HepG2 (cell line): ENCODE measurements around the gene KLK7. TPM values are rescaled to one million over a fixed set of nuclear protein-coding genes. Genes with fewer than 3 reads are reported as not detected.

ENCODE experiments used
- ATAC-seq: fragments of 200-7000 bp; cut with Tn5 transposase; 3 replicates; pipeline ENCODE4 v1.9.1; 2020; ENCODE audit warnings: mild to moderate bottlenecking, moderate library complexity
- BruUV-seq: library from RNA; stranded (reverse); fragments of 400-500 nt; replicated peaks from 2 replicates; lab custom pipeline; 2021; lab: Mats Ljungman, UMichigan
- CTCF ChIA-PET: fragments of 300-600 bp; formaldehyde crosslinking; extraction: SDS; loops from one replicate; lab custom pipeline; 2021; ENCODE audit warnings: low total read pairs, inconsistent platforms, low intra/inter-chr PET ratio; lab: Yijun Ruan, JAX
- POLR2A ChIA-PET: fragments of 350-600 bp; sonication (Branson Sonifier 250); formaldehyde crosslinking; loops from one replicate; lab custom pipeline; 2020; ENCODE audit warnings: antibody characterized with exemption, inconsistent platforms; lab: Yijun Ruan, JAX
- DNase-seq: peaks from one replicate; pipeline ENCODE4 v3.0.0-alpha.2; 2015; ENCODE audit warnings: low spot score
- FAIRE-seq: peaks from 3 replicates; lab custom pipeline; 2011; peaks lifted over from hg19 to GRCh38; lab: Jason Lieb, UNC
- H2AFZ ChIP-seq: one replicate; pipeline ENCODE4 v1.6.1; 2011; ENCODE audit warnings: low read length, inconsistent platforms
- H3K27ac ChIP-seq: fragments of 300-600 bp; 3 replicates; pipeline ENCODE4 v1.8.0; 2011; ENCODE audit warnings: mixed run types, mild to moderate bottlenecking, mixed read lengths, low read length, inconsistent platforms; ENCODE audit not compliant: insufficient read depth; ENCODE audit errors: extremely low read length
- H3K27me3 ChIP-seq, 2 experiments: fragments of 200-600 bp in 1 of 2; 2 replicates in 1 of 2; 3 replicates in 1 of 2; pipeline versions ENCODE4 v1.6.0 to v1.8.0; 2011; ENCODE audit warnings: low read length in 2 of 2, mild to moderate bottlenecking in 2 of 2, moderate library complexity in 2 of 2, inconsistent platforms in 1 of 2; ENCODE audit not compliant: insufficient read depth in 2 of 2, control insufficient read depth in 1 of 2
- H3K36me3 ChIP-seq, 2 experiments: fragments of 200-600 bp in 1 of 2; replicated peaks in 1 of 2; 2 replicates in 1 of 2; 3 replicates in 1 of 2; pipeline versions ENCODE4 v1.5.1 to v1.8.0; 2011; ENCODE audit warnings: low read length in 2 of 2, inconsistent platforms in 1 of 2; ENCODE audit not compliant: insufficient read depth in 2 of 2, control insufficient read depth in 1 of 2
- H3K4me1 ChIP-seq: 2 replicates; pipeline ENCODE4 v1.5.1; 2012; ENCODE audit warnings: low read length, inconsistent platforms; ENCODE audit not compliant: insufficient read depth
- H3K4me2 ChIP-seq: 2 replicates; pipeline ENCODE4 v1.6.0; 2011; ENCODE audit warnings: low read depth, low read length, inconsistent platforms
- H3K4me3 ChIP-seq, 3 experiments: fragments of 200-600 bp in 1 of 3; sonication (generic), shearing (Covaris generic) in 1 of 3; replicated peaks in 1 of 3; 2 replicates each; pipeline ENCODE4 v1.5.1; 2011 to 2016; ENCODE audit warnings: low read length in 3 of 3, inconsistent platforms in 2 of 3, low read depth in 2 of 3, mild to moderate bottlenecking in 2 of 3, control low read depth in 1 of 3, mixed read lengths in 1 of 3; ENCODE audit not compliant: insufficient read depth in 1 of 3
- H3K79me2 ChIP-seq: one replicate; pipeline ENCODE4 v1.6.1; 2011; ENCODE audit warnings: low read length, inconsistent platforms; ENCODE audit not compliant: insufficient read depth
- H3K9ac ChIP-seq: 2 replicates; pipeline ENCODE4 v1.6.0; 2011; ENCODE audit warnings: mild to moderate bottlenecking, low read depth, low read length, inconsistent platforms; ENCODE audit not compliant: insufficient read depth
- H3K9me3 ChIP-seq: 2 replicates; pipeline ENCODE4 v1.5.1; 2012; ENCODE audit warnings: mild to moderate bottlenecking, low read length
- H4K20me1 ChIP-seq: 2 replicates; pipeline ENCODE4 v1.6.0; 2011; ENCODE audit warnings: inconsistent platforms, mild to moderate bottlenecking, low read length, moderate library complexity; ENCODE audit not compliant: insufficient read depth
- ADNP ChIP-seq: sonication (generic); formaldehyde crosslinking; IDR thresholded peaks from 2 replicates; pipeline ENCODE4 v1.4.0; 2020; ENCODE audit warnings: missing genetic modification reagents
- ATAD3A ChIP-seq: sonication (generic); formaldehyde crosslinking; IDR thresholded peaks from 2 replicates; pipeline ENCODE4 v1.4.0; 2020; ENCODE audit warnings: missing genetic modification reagents
- ATF7 ChIP-seq, 2 experiments: fragments of 450-650 bp in 1 of 2; sonication (generic) in 1 of 2; formaldehyde crosslinking in 1 of 2; IDR thresholded peaks; 2 replicates each; pipeline versions ENCODE4 v1.4.0 to v1.6.1; 2016 to 2020; ENCODE audit warnings: antibody characterized with exemption in 1 of 2, mild to moderate bottlenecking in 1 of 2, missing genetic modification reagents in 1 of 2
- CC2D1A ChIP-seq: sonication (generic); formaldehyde crosslinking; IDR thresholded peaks from 2 replicates; pipeline ENCODE4 v1.8.1; 2023; ENCODE audit warnings: mild to moderate bottlenecking, missing genetic modification reagents
- FOSL1 ChIP-seq: sonication (generic); formaldehyde crosslinking; IDR thresholded peaks from 2 replicates; pipeline ENCODE4 v1.9.0; 2021; ENCODE audit warnings: missing genetic modification reagents, borderline replicate concordance
- KMT2B ChIP-seq: IDR thresholded peaks from 2 replicates; pipeline ENCODE4 v1.6.1; 2016; ENCODE audit warnings: missing genetic modification reagents, missing compliant biosample characterization
- MIXL1 ChIP-seq: IDR thresholded peaks from 2 replicates; pipeline ENCODE4 v1.6.1; 2016
- MLLT10 ChIP-seq: sonication (generic); formaldehyde crosslinking; IDR thresholded peaks from 2 replicates; pipeline ENCODE4 v1.4.0; 2020; ENCODE audit warnings: missing genetic modification reagents
- MYNN ChIP-seq: sonication (generic); formaldehyde crosslinking; IDR thresholded peaks from 2 replicates; pipeline ENCODE4 v1.4.0; 2020; ENCODE audit warnings: mild to moderate bottlenecking, low read depth, missing genetic modification reagents
- RAD51 ChIP-seq: fragments of 450-650 bp; IDR thresholded peaks from 2 replicates; pipeline ENCODE4 v1.6.1; 2016; ENCODE audit warnings: borderline replicate concordance
- RBAK ChIP-seq: sonication (generic); formaldehyde crosslinking; IDR thresholded peaks from 2 replicates; pipeline ENCODE4 v1.5.1; 2020; ENCODE audit warnings: mild to moderate bottlenecking, missing genetic modification reagents
- TBX2 ChIP-seq: sonication (generic); formaldehyde crosslinking; IDR thresholded peaks from 2 replicates; pipeline ENCODE4 v1.5.0; 2020; ENCODE audit warnings: missing genetic modification reagents, mild to moderate bottlenecking, borderline replicate concordance
- THAP11 ChIP-seq: IDR thresholded peaks from 2 replicates; pipeline ENCODE4 v1.6.1; 2016; ENCODE audit warnings: missing biosample characterization, missing genetic modification reagents
- ZBTB42 ChIP-seq: sonication (generic); formaldehyde crosslinking; IDR thresholded peaks from 2 replicates; pipeline ENCODE4 v1.5.0; 2020; ENCODE audit warnings: mild to moderate bottlenecking, missing genetic modification reagents
- ZBTB8A ChIP-seq: sonication (generic); formaldehyde crosslinking; IDR thresholded peaks from 2 replicates; pipeline ENCODE4 v1.4.0; 2020; ENCODE audit warnings: mild to moderate bottlenecking, low read depth, missing genetic modification reagents, borderline replicate concordance
- ZNF282 ChIP-seq: fragments of 450-650 bp; IDR thresholded peaks from 2 replicates; pipeline ENCODE4 v1.6.1; 2018; ENCODE audit not compliant: partially characterized antibody
- ZNF337 ChIP-seq: sonication (generic); formaldehyde crosslinking; IDR thresholded peaks from 2 replicates; pipeline ENCODE4 v1.5.1; 2020; ENCODE audit warnings: missing genetic modification reagents, low read depth, mild to moderate bottlenecking, borderline replicate concordance
- ZNF460 ChIP-seq: sonication (generic); formaldehyde crosslinking; IDR thresholded peaks from 2 replicates; pipeline ENCODE4 v1.5.1; 2020; ENCODE audit warnings: missing genetic modification reagents, mild to moderate bottlenecking, borderline replicate concordance
- ZNF605 ChIP-seq: sonication (generic); formaldehyde crosslinking; IDR thresholded peaks from 2 replicates; pipeline ENCODE4 v1.8.0; 2022; ENCODE audit warnings: mild to moderate bottlenecking, missing genetic modification reagents
- ZNF720 ChIP-seq: sonication (generic); formaldehyde crosslinking; IDR thresholded peaks from 2 replicates; pipeline ENCODE4 v1.4.0; 2020; ENCODE audit warnings: missing genetic modification reagents
- WGBS: methylation state at CpG from one replicate; pipeline ENCODE4 v1.1.6; 2017; ENCODE audit warnings: low lambda C conversion rate; 5-methylcytosine and 5-hydroxymethylcytosine counted together
- in situ Hi-C: cut with HindIII; loops from 2 replicates; pipeline ENCODE4 v1.10.0; 2017; ENCODE audit warnings: low pct_unique_long_range_greater_than_20kb; ENCODE audit not compliant: extremely low pct_ligation_motif_present
- intact Hi-C: fragments of 100-400 bp; cut with micrococcal nuclease; formaldehyde crosslinking; loops from one replicate; pipeline ENCODE4 v1.10.0; 2022; ENCODE audit not compliant: unreplicated experiment
- polyA plus RNA-seq, 8 experiments: library from polyadenylated mRNA; depleted of rRNA in 3 of 8; stranded (reverse) in 7 of 8; unstranded in 1 of 8; fragments of >200 nt; fragmentation: Illumina TruSeq in 4 of 8; extraction: Trizol in 4 of 8; gene quantifications; 2 replicates each; pipeline versions ENCODE4 v1.2.1 to v1.2.3, GENCODE V29; 2011 to 2016; ENCODE audit warnings: low read depth in 4 of 8, missing spikeins in 1 of 8, mixed read lengths in 1 of 8; ENCODE audit not compliant: insufficient read depth in 1 of 8
- total RNA-seq, 5 experiments: library from RNA; depleted of rRNA; stranded (reverse); fragments of >200 nt; fragmentation: Illumina TruSeq; extraction: Trizol; gene quantifications; 2 replicates each; pipeline ENCODE4 v1.2.3, GENCODE V29; 2016; ENCODE audit warnings: low read depth in 1 of 5
- TF ChIP-seq, protein P1 (sequence below): sonication (generic); formaldehyde crosslinking; IDR thresholded peaks from 2 replicates; pipeline ENCODE4 v1.4.0; 2020; ENCODE audit warnings: missing genetic modification reagents, low read depth, mild to moderate bottlenecking, borderline replicate concordance
- TF ChIP-seq, protein P2 (sequence below): IDR thresholded peaks from 2 replicates; pipeline ENCODE4 v1.6.1; 2012; ENCODE audit warnings: inconsistent platforms

The KLK7 gene
- total and polyA plus RNA-seq, 2 of the 13 experiments (the other 11 are each of a cell fraction or from before 2014, with no cell fraction given): not detected

DNA sequence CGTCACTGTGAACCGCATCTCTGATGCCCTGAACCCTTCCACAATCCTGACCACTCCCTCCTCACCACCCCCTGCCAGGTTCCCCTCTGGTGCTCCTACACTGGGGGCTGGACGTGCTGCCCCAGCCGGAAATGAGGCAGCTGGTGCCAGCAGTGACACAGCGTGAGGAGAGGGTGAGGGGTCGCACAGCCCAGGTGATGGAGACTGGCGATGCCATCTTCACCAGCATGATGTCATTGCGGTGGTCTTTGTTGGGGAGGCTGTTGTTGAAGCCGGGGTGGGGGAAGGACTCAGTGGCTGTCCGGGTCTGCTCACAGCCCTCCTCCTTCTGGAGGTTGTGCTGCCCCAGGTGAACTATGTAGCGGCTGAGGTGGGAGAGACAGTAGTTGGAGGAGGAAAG, 40.2 kb upstream of the KLK7 start:
- H3K36me3 ChIP-seq: no peaks in the 10 kb centered on the region
- no peak for ATAC-seq
- H3K9ac ChIP-seq: no peak overlapping the region
- no TSS peak for BruUV-seq
- H2AFZ ChIP-seq: no peak overlapping the region
- no peak overlapping the region for H3K27ac ChIP-seq
- no peak overlapping the region for H3K4me2 ChIP-seq
- H3K4me1 ChIP-seq: no peaks in the 10 kb centered on the region
- FAIRE-seq: no peak
- CTCF ChIA-PET: no interaction called here
- peaks cover 16 to 58% of the 10 kb centered on the region in 2 experiments; a peak in 4 of 5 replicates for H3K27me3 ChIP-seq
- no peak for TF ChIP-seq MLLT10 (CRISPR knock-in tag)
- TF ChIP-seq ATF7 (IDR thresholded peaks at IDR 0.05): 0 out of 2 replicates have a peak, but pooled peaks have one; percentile 3
- no peak for TF ChIP-seq ATF7 (CRISPR knock-in tag; IDR thresholded peaks at IDR 0.05)
- no peak for TF ChIP-seq ZNF720
- TF ChIP-seq ATAD3A (CRISPR knock-in tag): no peak
- no peaks in the 10 kb centered on the region for H3K79me2 ChIP-seq
- intact Hi-C loops (no loop called here), in situ Hi-C loops (no loop called here)
- no peak for DNase-seq
- POLR2A ChIA-PET: no interaction called here
- H3K9me3 ChIP-seq: no peaks in the 10 kb centered on the region
- 21% methylated on average over 8 of the region's 11 CpGs for WGBS
- no peaks in the 10 kb centered on the region for H4K20me1 ChIP-seq
- no peak overlapping the region for H3K4me3 ChIP-seq

DNA sequence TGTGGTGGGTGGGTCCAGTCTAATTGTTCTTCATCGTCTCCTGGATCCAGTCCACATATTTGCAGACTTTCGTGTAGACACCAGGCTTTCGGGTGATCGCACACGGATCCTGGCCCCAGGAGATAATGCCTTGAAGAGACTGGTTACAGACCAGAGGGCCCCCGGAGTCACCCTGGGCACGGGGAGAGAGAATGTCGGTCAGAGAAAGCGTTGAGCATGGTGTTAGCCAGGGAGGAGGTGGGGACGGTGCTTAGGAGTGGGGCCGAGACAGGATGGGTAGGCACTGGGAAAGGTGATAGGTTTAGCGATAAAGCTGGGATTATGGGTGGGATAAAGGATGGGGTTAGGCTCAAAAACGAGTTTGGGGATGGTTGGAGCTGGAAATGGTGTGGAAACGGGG, 38.8 kb upstream of the KLK7 start:
- Histone ChIP-seq H4K20me1 (no peaks in the 10 kb centered on the region), H3K9me3 (no peaks in the 10 kb centered on the region), H3K9ac (no peak overlapping the region), H3K27ac (no peak overlapping the region), H3K4me2 (no peak overlapping the region), H3K4me1 (0 out of 2 replicates have a peak, but pooled peaks cover 4% of the 10 kb centered on the region), H3K36me3 (no peaks in the 10 kb centered on the region), H3K4me3 (no peak overlapping the region), H3K27me3 (peaks cover 15 to 63% of the 10 kb centered on the region in 2 experiments; a peak in 4 of 5 replicates), H2AFZ (no peak overlapping the region), H3K79me2 (no peaks in the 10 kb centered on the region)
- ATAC-seq: no peak
- no TSS peak for BruUV-seq
- CTCF ChIA-PET: no interaction called here
- WGBS: 16% methylated on average over 14 of the region's 14 CpGs
- in situ Hi-C loops: no loop called here
- FAIRE-seq: no peak
- DNase-seq: no peak
- POLR2A ChIA-PET: no interaction called here
- intact Hi-C loops: no loop called here
- no peak for TF ChIP-seq ZBTB8A
- TF ChIP-seq, protein P1, sequence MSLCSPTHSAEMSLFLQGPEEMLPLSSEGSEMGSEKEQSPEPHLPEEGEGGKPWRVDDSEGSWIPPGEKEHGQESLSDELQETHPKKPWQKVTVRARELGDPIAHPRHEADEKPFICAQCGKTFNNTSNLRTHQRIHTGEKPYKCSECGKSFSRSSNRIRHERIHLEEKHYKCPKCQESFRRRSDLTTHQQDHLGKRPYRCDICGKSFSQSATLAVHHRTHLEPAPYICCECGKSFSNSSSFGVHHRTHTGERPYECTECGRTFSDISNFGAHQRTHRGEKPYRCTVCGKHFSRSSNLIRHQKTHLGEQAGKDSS (CRISPR knock-in tag): no peak
- no peak for TF ChIP-seq ZNF282
- no peak for TF ChIP-seq FOSL1 (CRISPR knock-in tag)
- no peak for TF ChIP-seq THAP11 (CRISPR knock-in tag)
- no peak for TF ChIP-seq ZNF337
- TF ChIP-seq MYNN (CRISPR knock-in tag): no peak
- no peak for TF ChIP-seq ZNF460 (CRISPR knock-in tag)
- TF ChIP-seq KMT2B (CRISPR knock-in tag): no peak
- no peak for TF ChIP-seq RAD51
- no peak for TF ChIP-seq CC2D1A (CRISPR knock-in tag)
- TF ChIP-seq TBX2 (CRISPR knock-in tag): no peak
- TF ChIP-seq, protein P2, sequence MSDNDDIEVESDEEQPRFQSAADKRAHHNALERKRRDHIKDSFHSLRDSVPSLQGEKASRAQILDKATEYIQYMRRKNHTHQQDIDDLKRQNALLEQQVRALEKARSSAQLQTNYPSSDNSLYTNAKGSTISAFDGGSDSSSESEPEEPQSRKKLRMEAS: no peak
- TF ChIP-seq MIXL1: no peak
- no peak for TF ChIP-seq ZBTB42 (CRISPR knock-in tag)
- TF ChIP-seq ADNP: no peak
- TF ChIP-seq RBAK (CRISPR knock-in tag): no peak
- no peak for TF ChIP-seq ZNF605 (CRISPR knock-in tag)
